C4-2B (cell line): ENCODE measurements around the gene FOXJ1.

Source experiments
- CTCF ChIP-seq: fragments of 450-650 bp; conservative IDR thresholded peaks from 2 replicates; pipeline ENCODE4 v1.5.1; 2017; ENCODE audit warnings: mild to moderate bottlenecking
- ZFX ChIP-seq: fragments of 450-650 bp; IDR thresholded peaks from 2 replicates; pipeline ENCODE4 v1.6.1; 2017

- TF ChIP-seq CTCF (no peak), ZFX (no peak)
Observed at GRCh38 chr17:76121932-76122430, 19.1 kb downstream of the FOXJ1 start.
